ENCODE data around the gene IL18. TPM values are rescaled to one million over a fixed set of nuclear protein-coding genes. Genes with fewer than 3 reads are reported as not detected.

IL18 gene
- polyA plus RNA-seq, 2 of the 4 experiments (the other 2 are of a cell fraction) = 95.5 to 119 TPM

GRCh38 chr11:112186304-112186703, 22.4 kb upstream of the IL18 start:
- DNase-seq (ENCODE audit: low read depth in 1 of 2, low spot score in 1 of 2) (no peak), ATAC-seq (no peak), FAIRE-seq (no peak)
- H3K27ac ChIP-seq = no peak overlapping the region
- no peaks in the 10 kb centered on the region for H3K9me3 ChIP-seq
- no peak overlapping the region for H3K4me2 ChIP-seq
- ChIA-PET CTCF (no interaction called here), POLR2A (no interaction called here)
- TF ChIP-seq ESRRA (IDR thresholded peaks at IDR 0.05; ENCODE audit: borderline replicate concordance, low read length) (no peak), HEYL (CRISPR knock-in tag; IDR thresholded peaks at IDR 0.05) (no peak), TFCP2L1 (CRISPR knock-in tag; IDR thresholded peaks at IDR 0.05) (no peak), RCOR1 (IDR thresholded peaks at IDR 0.05; ENCODE audit: low read depth, low read length) (no peak)
- H3K4me3 ChIP-seq = no peak overlapping the region
- no peaks in the 10 kb centered on the region for H3K4me1 ChIP-seq

- no peak overlapping the region for H3K4me2 ChIP-seq
- DNase-seq (ENCODE audit: low read depth in 1 of 2, low spot score in 1 of 2) (no peak), FAIRE-seq (no peak), ATAC-seq (no peak)
- H3K4me3 ChIP-seq = no peak overlapping the region
- no peaks in the 10 kb centered on the region for H3K9me3 ChIP-seq
- ChIA-PET CTCF (interaction anchor here (2.3 kb wide), 1 partner anchor 72 kb away, joined by 5 read pairs; no protein-coding TSS in a partner anchor), POLR2A (no interaction called here)
- no peaks in the 10 kb centered on the region for H3K4me1 ChIP-seq
- TF ChIP-seq TP53 (CRISPR knock-in tag; IDR thresholded peaks at IDR 0.05) (no peak), MAX (IDR thresholded peaks at IDR 0.05) (no peak), CHD4 (IDR thresholded peaks at IDR 0.05; ENCODE audit: borderline replicate concordance) (no peak), EHF (CRISPR knock-in tag; IDR thresholded peaks at IDR 0.05) (no peak), RFX5 (IDR thresholded peaks at IDR 0.05) (no peak), KDM1A (IDR thresholded peaks at IDR 0.05; ENCODE audit: low read depth) (no peak), ATOH8 (CRISPR knock-in tag; IDR thresholded peaks at IDR 0.05; ENCODE audit: low read depth) (no peak), POLR2A (IDR thresholded peaks at IDR 0.05; ENCODE audit: low read length) (no peak), JUNB (IDR thresholded peaks at IDR 0.05) (no peak), CBX8 (IDR thresholded peaks at IDR 0.05) (no peak), ESRRA (IDR thresholded peaks at IDR 0.05; ENCODE audit: borderline replicate concordance, low read length) (no peak), HES2 (IDR thresholded peaks at IDR 0.05) (no peak), E2F6 (IDR thresholded peaks at IDR 0.05; ENCODE audit: borderline replicate concordance, low read depth) (no peak), EP300 (IDR thresholded peaks at IDR 0.05) (no peak), NFE2L2 (conservative IDR thresholded peaks at IDR 0.05; ENCODE audit: low read length) (no peak), POLR2AphosphoS2 (conservative IDR thresholded peaks at IDR 0.05; ENCODE audit: low read length) (no peak), RARB (CRISPR knock-in tag; IDR thresholded peaks at IDR 0.05) (no peak), NPAS2 (CRISPR knock-in tag; IDR thresholded peaks at IDR 0.05; ENCODE audit: borderline replicate concordance) (no peak), CBX2 (IDR thresholded peaks at IDR 0.05; ENCODE audit: borderline replicate concordance, low read depth) (no peak), RCOR1 (IDR thresholded peaks at IDR 0.05; ENCODE audit: low read depth, low read length) (no peak)
- H3K27ac ChIP-seq = no peak overlapping the region
Observed at GRCh38 chr11:112185883-112186282, 22.0 kb upstream of the IL18 start.

GRCh38 chr11:112182867-112183266, 19.0 kb upstream of the IL18 start:
- no peak for DNase-seq (ENCODE audit: low read depth in 1 of 2, low spot score in 1 of 2)
- H3K4me3 ChIP-seq = no peak overlapping the region
- no peak for ATAC-seq
- H3K9me3 ChIP-seq = no peaks in the 10 kb centered on the region
- no peak for FAIRE-seq
- H3K27ac ChIP-seq = no peak overlapping the region
- no peaks in the 10 kb centered on the region for H3K4me1 ChIP-seq
- CTCF ChIA-PET = no interaction called here
- POLR2A ChIA-PET = no interaction called here
- no peak overlapping the region for H3K4me2 ChIP-seq
- no peak for TF ChIP-seq ZFP36 (IDR thresholded peaks at IDR 0.05; ENCODE audit: borderline replicate concordance, partially characterized antibody)
- no peak for TF ChIP-seq CTCF (IDR thresholded peaks at IDR 0.05)
- no peak for TF ChIP-seq CHD2 (IDR thresholded peaks at IDR 0.05; ENCODE audit: low read length, partially characterized antibody)
- TF ChIP-seq POLR2A (IDR thresholded peaks at IDR 0.05; ENCODE audit: low read length) = no peak
- no peak for TF ChIP-seq NPAS2 (CRISPR knock-in tag; IDR thresholded peaks at IDR 0.05; ENCODE audit: borderline replicate concordance)
- no peak for TF ChIP-seq RCOR1 (IDR thresholded peaks at IDR 0.05; ENCODE audit: low read depth, low read length)
- TF ChIP-seq HMGXB4 (CRISPR knock-in tag; IDR thresholded peaks at IDR 0.05; ENCODE audit: borderline replicate concordance) = no peak
- no peak for TF ChIP-seq HEYL (CRISPR knock-in tag; IDR thresholded peaks at IDR 0.05)
- TF ChIP-seq E2F6 (IDR thresholded peaks at IDR 0.05; ENCODE audit: borderline replicate concordance, low read depth) = no peak
- TF ChIP-seq NR3C1 (IDR thresholded peaks at IDR 0.05) = no peak
- TF ChIP-seq JUNB (IDR thresholded peaks at IDR 0.05) = no peak
- WGBS (ENCODE audit: missing lambda C conversion rate) = 38% methylated on average over 1 of the region's 1 CpG
